H1 (cell line): ENCODE results near the gene CNTNAP1. TPM values are rescaled to one million over a fixed set of nuclear protein-coding genes. Genes with fewer than 3 reads are reported as not detected.
"Not testable (repeated sequence)": the region's sequence is repeated elsewhere in the genome, so short reads cannot be mapped to it uniquely, and the experiment has no call there.

Experiments used
- CTCF ChIA-PET: fragments of 300-600 bp; sonication (Branson Sonifier 250); formaldehyde crosslinking; loops from one replicate; lab custom pipeline; 2021; ENCODE audit not compliant: partially characterized antibody; lab: Charles Lee
- POLR2A ChIA-PET: fragments of 300-600 bp; sonication (Branson Sonifier 250); formaldehyde crosslinking; loops from one replicate; lab custom pipeline; 2021; ENCODE audit warnings: inconsistent platforms; ENCODE audit not compliant: partially characterized antibody; lab: Charles Lee
- DNase-seq, 2 experiments: peaks; one replicate each; pipeline versions ENCODE4 v3.0.0 to v3.0.0-alpha.2; 2010 to 2022; ENCODE audit warnings: low spot score in 2 of 2, low read depth in 1 of 2, mixed read lengths in 1 of 2
- FAIRE-seq: peaks from 2 replicates; lab custom pipeline; 2011; peaks lifted over from hg19 to GRCh38; lab: Jason Lieb, UNC
- H2AFZ ChIP-seq: 2 replicates; pipeline ENCODE4 v1.8.1; 2012; ENCODE audit warnings: low read length, inconsistent platforms
- H2AK5ac ChIP-seq: 2 replicates; pipeline ENCODE4 v1.6.1; 2013; ENCODE audit warnings: low read depth, low read length
- H2BK120ac ChIP-seq: replicated peaks from 2 replicates; pipeline ENCODE3; 2013; ENCODE audit warnings: low read depth, low read length, inconsistent platforms
- H2BK12ac ChIP-seq: 2 replicates; pipeline ENCODE4 v1.6.1; 2013; ENCODE audit warnings: low read depth, low read length
- H2BK15ac ChIP-seq: 2 replicates; pipeline ENCODE4 v1.6.1; 2013; ENCODE audit warnings: low read length
- H2BK20ac ChIP-seq: 2 replicates; pipeline ENCODE4 v1.6.1; 2013; ENCODE audit warnings: low read length
- H2BK5ac ChIP-seq: 2 replicates; pipeline ENCODE4 v1.6.1; 2013; ENCODE audit warnings: low read depth, low read length
- H3K14ac ChIP-seq: 2 replicates; pipeline ENCODE4 v1.6.1; 2013; ENCODE audit warnings: inconsistent platforms; ENCODE audit not compliant: insufficient read length
- H3K18ac ChIP-seq: 2 replicates; pipeline ENCODE4 v1.6.1; 2013; ENCODE audit warnings: low read length; ENCODE audit errors: extremely low read depth
- H3K23ac ChIP-seq: 2 replicates; pipeline ENCODE4 v1.6.1; 2013; ENCODE audit warnings: inconsistent platforms; ENCODE audit not compliant: insufficient read length
- H3K23me2 ChIP-seq: 2 replicates; pipeline ENCODE4 v1.6.1; 2013; ENCODE audit warnings: low read depth, low read length
- H3K27ac ChIP-seq: 2 replicates; pipeline ENCODE4 v1.6.1; 2011; ENCODE audit warnings: low read depth, low read length, inconsistent platforms
- H3K27me3 ChIP-seq, 4 experiments: replicated peaks in 1 of 4; 1 replicate in 1 of 4; 2 replicates in 3 of 4; pipeline versions ENCODE4 v1.6.1 to v1.8.1; 2011 to 2013; ENCODE audit warnings: low read length in 3 of 4, mild to moderate bottlenecking in 3 of 4, inconsistent platforms in 2 of 4, mixed read lengths in 2 of 4, moderate library complexity in 1 of 4; ENCODE audit not compliant: control insufficient read depth in 3 of 4, insufficient read depth in 3 of 4; ENCODE audit errors: extremely low read depth in 1 of 4
- H3K36me3 ChIP-seq, 4 experiments: 2 replicates each; pipeline versions ENCODE4 v1.6.1 to v1.8.1; 2011 to 2013; ENCODE audit warnings: mild to moderate bottlenecking in 4 of 4, low read length in 3 of 4, moderate library complexity in 2 of 4, control low read depth in 1 of 4, inconsistent platforms in 1 of 4; ENCODE audit not compliant: insufficient read depth in 4 of 4, control insufficient read depth in 2 of 4
- H3K4ac ChIP-seq: replicated peaks from 2 replicates; pipeline ENCODE3; 2013; ENCODE audit warnings: low read length, low read depth, mixed read lengths, inconsistent platforms; ENCODE audit not compliant: insufficient read length
- H3K4me1 ChIP-seq, 4 experiments: replicated peaks in 1 of 4; 1 replicate in 1 of 4; 2 replicates in 3 of 4; pipeline versions ENCODE4 v1.6.1 to v1.8.1; 2011 to 2013; ENCODE audit warnings: low read length in 3 of 4, inconsistent platforms in 2 of 4, mixed read lengths in 1 of 4; ENCODE audit not compliant: insufficient read depth in 4 of 4, control insufficient read depth in 3 of 4
- H3K4me2 ChIP-seq, 2 experiments: 2 replicates each; pipeline versions ENCODE4 v1.6.1 to v1.8.1; 2011 to 2013; ENCODE audit warnings: low read depth in 2 of 2, low read length in 2 of 2, control low read depth in 1 of 2, inconsistent platforms in 1 of 2, mild to moderate bottlenecking in 1 of 2; ENCODE audit not compliant: insufficient read depth in 1 of 2
- H3K4me3 ChIP-seq, 4 experiments: fragments of 200-600, 300-600 bp in 1 of 4; sonication (generic), shearing (Covaris generic), sonication (Bioruptor Twin) in 1 of 4; 2 replicates each; pipeline versions ENCODE4 v1.5.1 to v1.8.1; 2011 to 2016; ENCODE audit warnings: low read length in 4 of 4, low read depth in 3 of 4, control low read depth in 2 of 4, inconsistent platforms in 2 of 4, mild to moderate bottlenecking in 2 of 4, mixed read lengths in 1 of 4, moderate library complexity in 1 of 4; ENCODE audit not compliant: insufficient read depth in 2 of 4; ENCODE audit errors: extremely low read depth in 1 of 4
- H3K56ac ChIP-seq: replicated peaks from 2 replicates; pipeline ENCODE3; 2013; ENCODE audit warnings: low read depth, mild to moderate bottlenecking, mixed read lengths, low read length, inconsistent platforms; ENCODE audit not compliant: insufficient read length
- H3K79me1 ChIP-seq: 2 replicates; pipeline ENCODE4 v1.6.1; 2013; ENCODE audit warnings: low read depth, low read length, control low read depth
- H3K79me2 ChIP-seq, 2 experiments: 2 replicates each; pipeline versions ENCODE4 v1.6.1 to v1.8.1; 2012 to 2013; ENCODE audit warnings: low read length in 2 of 2, mild to moderate bottlenecking in 2 of 2, inconsistent platforms in 1 of 2; ENCODE audit not compliant: insufficient read depth in 2 of 2, control insufficient read depth in 1 of 2
- H3K9ac ChIP-seq, 4 experiments: replicated peaks in 1 of 4; 1 replicate in 1 of 4; 2 replicates in 3 of 4; pipeline versions ENCODE4 v1.6.1 to v1.8.1; 2011 to 2013; ENCODE audit warnings: low read depth in 3 of 4, low read length in 3 of 4, control low read depth in 2 of 4, mild to moderate bottlenecking in 2 of 4, moderate library complexity in 2 of 4, inconsistent platforms in 1 of 4; ENCODE audit errors: extremely low read depth in 1 of 4
- H3K9me3 ChIP-seq, 2 experiments: 2 replicates each; pipeline versions ENCODE4 v1.6.1 to v1.8.1; 2012 to 2013; ENCODE audit warnings: mild to moderate bottlenecking in 2 of 2, moderate library complexity in 2 of 2, control low read depth in 1 of 2, inconsistent platforms in 1 of 2, low read depth in 1 of 2, low read length in 1 of 2, mixed read lengths in 1 of 2; ENCODE audit not compliant: insufficient read depth in 2 of 2
- H4K20me1 ChIP-seq, 2 experiments: replicated peaks in 1 of 2; 2 replicates each; pipeline versions ENCODE3 to v1.8.1; 2011 to 2013; ENCODE audit warnings: inconsistent platforms in 2 of 2, low read length in 2 of 2, mild to moderate bottlenecking in 1 of 2; ENCODE audit not compliant: insufficient read depth in 2 of 2, control insufficient read depth in 1 of 2
- H4K5ac ChIP-seq: 2 replicates; pipeline ENCODE4 v1.6.1; 2013; ENCODE audit warnings: low read length, low read depth, mixed read lengths, inconsistent platforms; ENCODE audit not compliant: insufficient read length
- H4K8ac ChIP-seq: 2 replicates; pipeline ENCODE4 v1.8.0; 2013; ENCODE audit warnings: mild to moderate bottlenecking, moderate library complexity, low read length, inconsistent platforms; ENCODE audit not compliant: insufficient read depth; ENCODE audit errors: extremely low read depth
- H4K91ac ChIP-seq: replicated peaks from 2 replicates; pipeline ENCODE3; 2013; ENCODE audit warnings: low read length, mixed read lengths, inconsistent platforms; ENCODE audit not compliant: insufficient read length
- WGBS, 2 experiments: shearing (Covaris generic) in 1 of 2; methylation state at CpG; one replicate each; pipeline versions ENCODE4 v1.1.6 to v1.1.7; 2013 to 2015; ENCODE audit warnings: low lambda C conversion rate in 2 of 2, mixed read lengths in 2 of 2, inconsistent platforms in 1 of 2, low coverage in 1 of 2, missing lambda C conversion rate in 1 of 2; ENCODE audit not compliant: insufficient replicate concordance in 2 of 2, insufficient coverage in 1 of 2, insufficient read length in 1 of 2; ENCODE audit errors: extremely low coverage in 1 of 2, missing lambda C conversion rate in 1 of 2; 5-methylcytosine and 5-hydroxymethylcytosine counted together
- polyA plus RNA-seq, 7 experiments: library from polyadenylated mRNA; depleted of rRNA in 3 of 7; stranded (reverse) in 5 of 7; unstranded in 2 of 7; fragments of >200 nt in 5 of 7; fragments of 200-250 nt in 2 of 7; gene quantifications; 1 replicate in 5 of 7; 2 replicates in 1 of 7; 4 replicates in 1 of 7; pipeline versions ENCODE4 v1.2.1 to v1.2.3, GENCODE V29; 2011 to 2013; ENCODE audit warnings: missing spikeins in 2 of 7, mixed read lengths in 2 of 7
- total RNA-seq: library from RNA; stranded (reverse); fragmentation: NEBNext Ultra II Directional; extraction: Animal tissue kit (Norgen Biotek cat#: 25700); gene quantifications from 2 replicates; pipeline ENCODE4 v1.2.1, GENCODE V29; 2021

Gene CNTNAP1
- total and polyA plus RNA-seq, 2 of the 8 experiments (the other 6 are each of a cell fraction or from before 2014, with no cell fraction given), result 4.7 to 10.0 TPM

GRCh38 chr17:42666126-42666525 is 16.2 kb upstream of the CNTNAP1 start:
- ChIA-PET CTCF (interaction anchor here (1.0 to 7.1 kb wide), 3 partner anchors 14 to 97 kb away, joined by 3 to 56 read pairs (median 3); partner anchors contain the start of gene CCR10), POLR2A (interaction anchor here (0.6 to 16.6 kb wide), 3 partner anchors 9 to 34 kb away, joined by 3 to 239 read pairs (median 3); partner anchors contain the start of genes CCR10 and PLEKHH3)
- DNase-seq, H2AFZ ChIP-seq, H3K56ac ChIP-seq, H3K9me3 ChIP-seq, H4K20me1 ChIP-seq, H4K91ac ChIP-seq, H3K79me2 ChIP-seq, H2AK5ac ChIP-seq, H4K8ac ChIP-seq, H3K9ac ChIP-seq, H3K4me3 ChIP-seq, H3K79me1 ChIP-seq, H3K27me3 ChIP-seq, H3K14ac ChIP-seq, H2BK5ac ChIP-seq, H3K18ac ChIP-seq, FAIRE-seq, H3K4me2 ChIP-seq, H2BK120ac ChIP-seq, H3K23ac ChIP-seq, H2BK15ac ChIP-seq, H2BK20ac ChIP-seq, H3K27ac ChIP-seq, H3K4ac ChIP-seq, H4K5ac ChIP-seq, H2BK12ac ChIP-seq: not testable (repeated sequence)
- peaks cover 8 to 38% (median 17%) of the 10 kb centered on the region in 4 experiments; a peak in 6 of 8 replicates for H3K36me3 ChIP-seq
- H3K23me2 ChIP-seq, result peaks cover 10% of the 10 kb centered on the region
- H3K4me1 ChIP-seq, result peaks cover 0 to 16% (median 12%) of the 10 kb centered on the region in 4 experiments; a peak in 6 of 7 replicates
- WGBS, 2 experiments, result 86% methylated on average over 12 of the region's 16 CpGs; no CpG with 5 or more reads in 1 of the 2 experiments
